GM13977 (cell line): Measurements from ENCODE around the gene CACNA1B.

Experiments
- DNase-seq: peaks from one replicate; pipeline ENCODE4 v3.0.0; 2012; ENCODE audit warnings: low spot score
- CTCF ChIP-seq: IDR thresholded peaks from 2 replicates; pipeline ENCODE4 v1.5.1; 2012; ENCODE audit warnings: mild to moderate bottlenecking, control low read depth; ENCODE audit not compliant: insufficient read depth; ENCODE audit errors: extremely low read depth, missing control alignments
- in situ Hi-C: fragments of 300-500 bp; cut with MboI; formaldehyde crosslinking; loops from one replicate; pipeline ENCODE4 v1.12.0; 2022; ENCODE audit warnings: low sequenced_read_pairs, low pct_unique_long_range_greater_than_20kb, mixed read lengths, inconsistent platforms; ENCODE audit not compliant: unreplicated experiment

Gene CACNA1B

GRCh38 chr9:138101444-138102234 is 224.1 kb downstream of the CACNA1B start:
- no peak for TF ChIP-seq CTCF
- in situ Hi-C loops, result no loop called here
- peak; percentile 23 for DNase-seq

- in situ Hi-C loops, result no loop called here
- TF ChIP-seq CTCF, result no peak
- peak; percentile 11 for DNase-seq
Observed at GRCh38 chr9:138102246-138103051, 224.9 kb downstream of the CACNA1B start.

GRCh38 chr9:138103111-138103848 is 225.7 kb downstream of the CACNA1B start:
- in situ Hi-C loops, result no loop called here
- peak; percentile 12 for DNase-seq

GRCh38 chr9:138103849-138104206 is 226.2 kb downstream of the CACNA1B start:
- no peak for TF ChIP-seq CTCF
- peak; percentile 10 for DNase-seq
- in situ Hi-C loops, result no loop called here

More at GRCh38 chr9:138103111-138103848, 225.7 kb downstream of the CACNA1B start:
- TF ChIP-seq CTCF, result no peak

- DNase-seq, result peak; percentile 9
- in situ Hi-C loops, result no loop called here
- TF ChIP-seq CTCF, result no peak
Observed at GRCh38 chr9:138104251-138105122, 226.9 kb downstream of the CACNA1B start.

GRCh38 chr9:138105123-138105415 is 227.5 kb downstream of the CACNA1B start:
- in situ Hi-C loops, result no loop called here

More at GRCh38 chr9:138105123-138105415, 227.5 kb downstream of the CACNA1B start:
- no peak for TF ChIP-seq CTCF
- peak; percentile 15 for DNase-seq
